ENCODE measurements around the gene IRS2. TPM values are rescaled to one million over a fixed set of nuclear protein-coding genes. Genes with fewer than 3 reads are reported as not detected.

The IRS2 gene
- total and polyA plus RNA-seq, 7 donors: 9.3 to 40.8 (median 18.2) TPM

DNA sequence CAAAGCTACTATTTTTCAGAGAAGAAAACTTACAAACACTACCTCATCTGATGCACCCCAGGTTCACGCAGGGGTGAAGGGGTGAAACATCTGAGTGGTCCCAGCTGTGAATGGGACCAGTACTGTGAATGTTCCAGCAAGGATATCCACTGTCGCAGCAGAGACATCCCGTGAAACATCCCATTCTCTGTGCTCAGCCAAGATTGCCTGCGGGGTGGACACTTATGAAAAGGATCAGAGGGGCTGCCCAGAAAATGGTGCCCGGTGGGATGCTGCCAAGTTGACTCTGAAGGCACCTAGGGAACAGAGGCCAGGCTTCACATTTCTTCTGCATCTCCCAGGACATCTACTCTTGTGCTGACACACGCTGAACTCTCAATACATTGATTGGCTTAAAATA, 15.9 kb downstream of the IRS2 start:
- intact Hi-C loops (cut with DNase I): no loop called here
- ATAC-seq: no peak

DNA sequence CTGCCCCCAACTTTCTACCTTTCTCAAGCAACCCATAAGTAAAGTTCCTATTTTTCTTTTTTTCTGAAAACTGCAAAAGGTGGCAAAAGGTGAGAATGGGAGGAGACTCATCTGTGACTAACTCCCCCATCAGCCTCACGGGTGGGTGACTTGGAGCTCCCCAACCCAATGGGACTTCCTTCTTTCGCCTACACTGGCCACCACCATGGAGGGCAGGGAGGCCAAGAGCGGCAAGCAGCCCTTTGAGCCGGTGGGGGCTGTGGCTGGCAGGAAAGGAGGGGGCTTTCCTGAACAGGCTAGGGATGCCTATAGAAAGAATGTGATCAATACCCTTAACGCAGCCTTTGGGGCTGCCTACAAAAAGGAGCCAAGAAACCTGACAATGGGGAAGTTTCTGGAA, 16.5 kb downstream of the IRS2 start:
- no peak for ATAC-seq
- Histone ChIP-seq H3K27me3 (ENCODE audit: insufficient read depth in 3 of 3, low read length in 2 of 3) (no peaks in the 10 kb centered on the region), H3K4me1 (peaks cover 16% of the 10 kb centered on the region), H3K36me3 (ENCODE audit: insufficient read depth in 1 of 2, low read depth in 1 of 2) (peaks cover 0 to 5% of the 10 kb centered on the region in 2 donors), H3K9me3 (no peaks in the 10 kb centered on the region), H3K4me3 (no peak overlapping the region), H3K27ac (no peak overlapping the region)
- DNase-seq: no peak
- WGBS, 3 donors: 89 to 97% (median 92%) methylated on average over 5 of the region's 5 CpGs
- intact Hi-C loops (cut with DNase I): no loop called here
- TF ChIP-seq, protein P1, sequence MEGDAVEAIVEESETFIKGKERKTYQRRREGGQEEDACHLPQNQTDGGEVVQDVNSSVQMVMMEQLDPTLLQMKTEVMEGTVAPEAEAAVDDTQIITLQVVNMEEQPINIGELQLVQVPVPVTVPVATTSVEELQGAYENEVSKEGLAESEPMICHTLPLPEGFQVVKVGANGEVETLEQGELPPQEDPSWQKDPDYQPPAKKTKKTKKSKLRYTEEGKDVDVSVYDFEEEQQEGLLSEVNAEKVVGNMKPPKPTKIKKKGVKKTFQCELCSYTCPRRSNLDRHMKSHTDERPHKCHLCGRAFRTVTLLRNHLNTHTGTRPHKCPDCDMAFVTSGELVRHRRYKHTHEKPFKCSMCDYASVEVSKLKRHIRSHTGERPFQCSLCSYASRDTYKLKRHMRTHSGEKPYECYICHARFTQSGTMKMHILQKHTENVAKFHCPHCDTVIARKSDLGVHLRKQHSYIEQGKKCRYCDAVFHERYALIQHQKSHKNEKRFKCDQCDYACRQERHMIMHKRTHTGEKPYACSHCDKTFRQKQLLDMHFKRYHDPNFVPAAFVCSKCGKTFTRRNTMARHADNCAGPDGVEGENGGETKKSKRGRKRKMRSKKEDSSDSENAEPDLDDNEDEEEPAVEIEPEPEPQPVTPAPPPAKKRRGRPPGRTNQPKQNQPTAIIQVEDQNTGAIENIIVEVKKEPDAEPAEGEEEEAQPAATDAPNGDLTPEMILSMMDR (IDR thresholded peaks at IDR 0.05): no peak

More for the DNA sequence above, 15.9 kb downstream of the IRS2 start:
- Histone ChIP-seq H3K36me3 (ENCODE audit: insufficient read depth in 1 of 2, low read depth in 1 of 2) (peaks cover 0 to 5% of the 10 kb centered on the region in 2 donors), H3K4me3 (no peak overlapping the region), H3K9me3 (no peaks in the 10 kb centered on the region), H3K4me1 (peaks cover 12% of the 10 kb centered on the region), H3K27ac (no peak overlapping the region), H3K27me3 (ENCODE audit: insufficient read depth in 3 of 3, low read length in 2 of 3) (no peaks in the 10 kb centered on the region)
- DNase-seq: no peak
- TF ChIP-seq, protein P1 (IDR thresholded peaks at IDR 0.05): no peak
- 91% methylated on average over 6 of the region's 6 CpGs for WGBS, 3 donors

- 81 to 82% (median 81%) methylated on average over 4 of the region's 4 CpGs for WGBS, 3 donors
- no peak overlapping the region for H3K27ac ChIP-seq
- intact Hi-C loops (cut with DNase I): no loop called here
- H3K27me3 ChIP-seq (ENCODE audit: insufficient read depth in 3 of 3, low read length in 2 of 3): no peaks in the 10 kb centered on the region
- H3K4me1 ChIP-seq: peaks cover 20% of the 10 kb centered on the region
- H3K4me3 ChIP-seq: no peak overlapping the region
- DNase-seq: no peak
- TF ChIP-seq, protein P1 (IDR thresholded peaks at IDR 0.05): no peak
- ATAC-seq: no peak
- H3K36me3 ChIP-seq (ENCODE audit: insufficient read depth in 1 of 2, low read depth in 1 of 2): peaks cover 0 to 5% of the 10 kb centered on the region in 2 donors
- H3K9me3 ChIP-seq: no peaks in the 10 kb centered on the region
These were observed 17.1 kb downstream of the IRS2 start for GRCh38 chr13:109769275-109769674.

DNA sequence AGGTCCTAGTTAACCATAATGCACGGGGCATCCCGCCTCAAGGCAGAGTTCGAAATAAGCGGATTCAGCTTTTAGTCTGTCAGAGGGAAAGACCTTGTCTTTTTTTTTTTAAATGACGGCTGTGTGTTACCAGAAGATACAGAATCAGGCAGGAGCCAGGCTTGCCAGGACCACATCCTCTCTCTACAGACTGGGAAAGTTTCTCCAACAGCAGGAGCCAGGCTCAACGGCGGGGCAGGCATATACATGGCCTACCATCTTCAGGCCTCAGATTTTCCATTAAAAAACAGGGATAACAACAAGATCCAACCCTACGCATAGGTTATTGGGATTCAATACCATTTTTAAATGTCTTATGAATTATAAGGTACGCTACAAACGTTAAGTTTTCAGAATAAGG, 17.8 kb downstream of the IRS2 start:
- DNase-seq: no peak
- ATAC-seq: no peak
- H3K27ac ChIP-seq: no peak overlapping the region
- TF ChIP-seq, protein P1 (IDR thresholded peaks at IDR 0.05): no peak
- H3K4me1 ChIP-seq: peaks cover 20% of the 10 kb centered on the region
- H3K27me3 ChIP-seq (ENCODE audit: insufficient read depth in 3 of 3, low read length in 2 of 3): no peaks in the 10 kb centered on the region
- WGBS, 3 donors: 95 to 96% (median 95%) methylated on average over 10 of the region's 10 CpGs
- no peak overlapping the region for H3K4me3 ChIP-seq
- intact Hi-C loops (cut with DNase I): no loop called here
- no peaks in the 10 kb centered on the region for H3K9me3 ChIP-seq
- H3K36me3 ChIP-seq (ENCODE audit: insufficient read depth in 1 of 2, low read depth in 1 of 2): peaks cover 0 to 5% of the 10 kb centered on the region in 2 donors

- intact Hi-C loops (cut with DNase I): no loop called here
- peaks cover 0 to 5% of the 10 kb centered on the region in 2 donors for H3K36me3 ChIP-seq (ENCODE audit: insufficient read depth in 1 of 2, low read depth in 1 of 2)
- no peak overlapping the region for H3K4me3 ChIP-seq
- H3K9me3 ChIP-seq: no peaks in the 10 kb centered on the region
- H3K27ac ChIP-seq: no peak overlapping the region
- H3K4me1 ChIP-seq: peaks cover 20% of the 10 kb centered on the region
- ATAC-seq (no peak), DNase-seq (no peak)
- 92 to 100% (median 98%) methylated on average over 2 of the region's 2 CpGs for WGBS, 3 donors
- no peaks in the 10 kb centered on the region for H3K27me3 ChIP-seq (ENCODE audit: insufficient read depth in 3 of 3, low read length in 2 of 3)
- TF ChIP-seq, protein P1 (IDR thresholded peaks at IDR 0.05): no peak
These were observed 18.2 kb downstream of the IRS2 start for GRCh38 chr13:109768176-109768575.

All from psoas muscle (tissue), 8 donors.